ENCODE data around the gene ZNF304.

DNA sequence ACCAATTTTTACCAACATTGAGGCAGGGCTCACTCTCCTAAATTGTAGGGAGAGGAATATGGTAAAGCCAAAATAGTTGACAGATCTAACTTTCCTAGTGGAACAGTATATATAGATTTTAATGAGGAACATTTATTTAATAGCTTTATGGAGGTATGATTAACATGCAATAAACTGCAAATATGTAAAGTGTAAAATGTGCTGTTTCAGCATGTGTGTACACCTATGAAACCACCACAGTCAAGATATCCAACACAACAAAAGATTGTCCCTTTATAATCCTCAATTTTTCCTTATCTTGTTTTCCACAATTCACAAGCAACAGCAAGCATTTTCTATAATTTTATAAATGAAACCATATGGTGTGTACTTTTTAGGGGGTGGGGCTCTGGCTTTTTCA lies 8.2 kb downstream of the ZNF304 start:
- TF ChIP-seq CTCF (optimal IDR thresholded peaks at IDR 0.05 in 1 of 3, IDR thresholded peaks at IDR 0.05 in 1 of 3, conservative IDR thresholded peaks at IDR 0.05 in 1 of 3; ENCODE audit: extremely low read depth in 1 of 3, insufficient read depth in 2 of 3, low read length in 3 of 3) (no peak), EZH2 (IDR thresholded peaks at IDR 0.05; ENCODE audit: low read length) (no peak)

All from keratinocyte (primary cell).